Measurements from ENCODE around the gene NAE1. TPM values are rescaled to one million over a fixed set of nuclear protein-coding genes. Genes with fewer than 3 reads are reported as not detected.

Gene NAE1
- polyA plus RNA-seq, 2 of the 4 experiments (the other 2 are of a cell fraction) = 96.2 to 132 TPM

DNA sequence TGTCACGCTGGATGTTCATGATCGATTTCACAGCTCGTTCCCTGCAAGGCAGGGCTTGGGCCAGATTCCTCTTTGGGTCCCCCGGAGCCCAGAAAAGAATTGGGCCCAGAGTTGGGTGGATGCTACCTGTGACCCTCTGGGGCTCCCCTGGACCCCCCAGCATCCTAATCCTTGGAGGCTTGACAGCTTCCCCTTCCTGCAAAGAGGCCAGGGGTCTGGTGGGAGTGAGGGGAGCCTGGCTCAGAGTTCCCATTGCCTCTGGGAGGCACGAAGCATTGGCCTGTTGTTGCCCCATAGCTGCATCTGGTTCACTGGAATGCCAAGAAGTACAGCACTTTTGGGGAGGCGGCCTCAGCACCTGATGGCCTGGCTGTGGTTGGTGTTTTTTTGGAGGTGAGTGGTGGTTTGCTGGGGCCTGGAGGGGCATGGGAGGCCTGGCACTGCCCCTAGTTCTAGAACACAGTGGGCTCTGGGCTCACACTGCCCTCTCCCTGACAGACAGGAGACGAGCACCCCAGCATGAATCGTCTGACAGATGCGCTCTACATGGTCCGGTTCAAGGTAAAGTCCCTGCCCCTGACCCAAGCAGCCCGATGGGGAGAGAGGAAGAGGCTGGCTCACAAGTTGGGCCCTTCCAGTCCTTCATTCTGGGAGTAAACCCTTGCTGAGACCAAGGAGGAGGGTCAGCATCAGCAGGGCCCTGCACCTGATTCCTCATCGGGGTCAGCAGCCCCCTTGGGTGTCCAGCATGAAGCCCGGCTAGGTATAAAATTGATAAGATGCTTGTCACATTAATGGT lies 20.6 kb upstream of the NAE1 start:
- Histone ChIP-seq H3K4me1 (no peaks in the 10 kb centered on the region), H3K27ac (no peak overlapping the region), H3K9me3 (no peaks in the 10 kb centered on the region), H3K4me2 (no peak overlapping the region), H3K4me3 (no peak overlapping the region)
- ChIA-PET POLR2A (no interaction called here), CTCF (interaction anchor here (0.8 to 12.4 kb wide), 3 partner anchors 15 to 21 kb away, joined by 5 to 103 read pairs (median 65); partner anchors contain the start of gene NAE1)
- DNase-seq (ENCODE audit: low read depth in 1 of 2, low spot score in 1 of 2) = no peak
- TF ChIP-seq NR3C1 (IDR thresholded peaks at IDR 0.05) (no peak), TFCP2L1 (CRISPR knock-in tag; IDR thresholded peaks at IDR 0.05) (no peak), ESRRA (IDR thresholded peaks at IDR 0.05; ENCODE audit: borderline replicate concordance, low read length) (no peak), HOXB5 (CRISPR knock-in tag; IDR thresholded peaks at IDR 0.05) (no peak), ELK1 (IDR thresholded peaks at IDR 0.05; ENCODE audit: low read depth, low read length) (no peak), JUN (IDR thresholded peaks at IDR 0.05) (no peak), RNF2 (IDR thresholded peaks at IDR 0.05; ENCODE audit: borderline replicate concordance, low read depth) (no peak), PHF8 (IDR thresholded peaks at IDR 0.05; ENCODE audit: borderline replicate concordance, low read depth) (no peak)
- TF ChIP-seq, protein P1, sequence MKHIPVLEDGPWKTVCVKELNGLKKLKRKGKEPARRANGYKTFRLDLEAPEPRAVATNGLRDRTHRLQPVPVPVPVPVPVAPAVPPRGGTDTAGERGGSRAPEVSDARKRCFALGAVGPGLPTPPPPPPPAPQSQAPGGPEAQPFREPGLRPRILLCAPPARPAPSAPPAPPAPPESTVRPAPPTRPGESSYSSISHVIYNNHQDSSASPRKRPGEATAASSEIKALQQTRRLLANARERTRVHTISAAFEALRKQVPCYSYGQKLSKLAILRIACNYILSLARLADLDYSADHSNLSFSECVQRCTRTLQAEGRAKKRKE (CRISPR knock-in tag; IDR thresholded peaks at IDR 0.05; ENCODE audit: low read depth) = no peak
- TF ChIP-seq, protein P2, sequence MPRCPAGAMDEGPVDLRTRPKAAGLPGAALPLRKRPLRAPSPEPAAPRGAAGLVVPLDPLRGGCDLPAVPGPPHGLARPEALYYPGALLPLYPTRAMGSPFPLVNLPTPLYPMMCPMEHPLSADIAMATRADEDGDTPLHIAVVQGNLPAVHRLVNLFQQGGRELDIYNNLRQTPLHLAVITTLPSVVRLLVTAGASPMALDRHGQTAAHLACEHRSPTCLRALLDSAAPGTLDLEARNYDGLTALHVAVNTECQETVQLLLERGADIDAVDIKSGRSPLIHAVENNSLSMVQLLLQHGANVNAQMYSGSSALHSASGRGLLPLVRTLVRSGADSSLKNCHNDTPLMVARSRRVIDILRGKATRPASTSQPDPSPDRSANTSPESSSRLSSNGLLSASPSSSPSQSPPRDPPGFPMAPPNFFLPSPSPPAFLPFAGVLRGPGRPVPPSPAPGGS (IDR thresholded peaks at IDR 0.05) = no peak
- no peak for FAIRE-seq
- no peak for ATAC-seq
- WGBS (ENCODE audit: missing lambda C conversion rate) = 69% methylated on average over 11 of the region's 13 CpGs

- TF ChIP-seq HMGXB4 (CRISPR knock-in tag; IDR thresholded peaks at IDR 0.05; ENCODE audit: borderline replicate concordance) = no peak
- TF ChIP-seq JUNB (IDR thresholded peaks at IDR 0.05) = no peak
- no peak for TF ChIP-seq ELK1 (IDR thresholded peaks at IDR 0.05; ENCODE audit: low read depth, low read length)
- TF ChIP-seq HOXB5 (CRISPR knock-in tag; IDR thresholded peaks at IDR 0.05) = no peak
- no peak for TF ChIP-seq RNF2 (IDR thresholded peaks at IDR 0.05; ENCODE audit: borderline replicate concordance, low read depth)
- POLR2A ChIA-PET = no interaction called here
- CTCF ChIA-PET = interaction anchor here (0.6 to 12.4 kb wide), 5 partner anchors 16 to 45 kb away, joined by 3 to 103 read pairs (median 5); partner anchors contain the start of gene NAE1
- no peak overlapping the region for H3K27ac ChIP-seq
- H3K4me2 ChIP-seq = no peak overlapping the region
- no peak for FAIRE-seq
- H3K4me3 ChIP-seq = no peak overlapping the region
- ATAC-seq = no peak
- no peaks in the 10 kb centered on the region for H3K9me3 ChIP-seq
- 85% methylated on average over 13 of the region's 14 CpGs for WGBS (ENCODE audit: missing lambda C conversion rate)
- DNase-seq (ENCODE audit: low read depth in 1 of 2, low spot score in 1 of 2) = no peak
- no peaks in the 10 kb centered on the region for H3K4me1 ChIP-seq
Observed at GRCh38 chr16:66850115-66850815, 19.5 kb upstream of the NAE1 start.
